HepG2 (cell line): ENCODE measurements around the gene ZNF513. TPM values are rescaled to one million over a fixed set of nuclear protein-coding genes. Genes with fewer than 3 reads are reported as not detected.

ENCODE experiments used
- AGO2 ChIP-seq: fragments of 200-400 bp; formaldehyde crosslinking; optimal IDR thresholded peaks from 2 replicates; pipeline ENCODE3; 2017; ENCODE audit warnings: mild to moderate bottlenecking, low read depth, low read length, moderate library complexity
- CHD2 ChIP-seq: IDR thresholded peaks from 2 replicates; pipeline ENCODE4 v1.6.1; 2011; ENCODE audit warnings: low read depth, low read length, improper control_type of control experiment
- FOSL2 ChIP-seq: sonication (generic); formaldehyde crosslinking; IDR thresholded peaks from 2 replicates; pipeline ENCODE4 v1.4.0; 2020; ENCODE audit warnings: missing genetic modification reagents
- FOXC1 ChIP-seq: sonication (generic); formaldehyde crosslinking; IDR thresholded peaks from 2 replicates; pipeline ENCODE4 v1.8.0; 2022; ENCODE audit warnings: mild to moderate bottlenecking, missing genetic modification reagents, borderline replicate concordance
- HMG20B ChIP-seq: conservative IDR thresholded peaks from 2 replicates; pipeline ENCODE4 v1.6.1; 2016; ENCODE audit warnings: missing genetic modification reagents, missing compliant biosample characterization
- HOXA5 ChIP-seq: sonication (generic); formaldehyde crosslinking; IDR thresholded peaks from 2 replicates; pipeline ENCODE4 v1.4.0; 2020; ENCODE audit warnings: missing genetic modification reagents
- IRF1 ChIP-seq: sonication (generic); formaldehyde crosslinking; IDR thresholded peaks from 2 replicates; pipeline ENCODE4 v1.4.0; 2020; ENCODE audit warnings: low read depth, mild to moderate bottlenecking, missing genetic modification reagents
- KLF16 ChIP-seq, 2 experiments: sonication (generic) in 1 of 2; formaldehyde crosslinking in 1 of 2; IDR thresholded peaks; 2 replicates each; pipeline versions ENCODE4 v1.6.1 to v1.8.0; 2016 to 2023; ENCODE audit warnings: missing genetic modification reagents in 2 of 2, missing compliant biosample characterization in 1 of 2
- KLF9 ChIP-seq: IDR thresholded peaks from 2 replicates; pipeline ENCODE4 v1.6.1; 2016; ENCODE audit warnings: low read depth
- KMT2A ChIP-seq: sonication (generic); formaldehyde crosslinking; IDR thresholded peaks from 2 replicates; pipeline ENCODE4 v1.4.0; 2020; ENCODE audit warnings: missing genetic modification reagents
- RAD21 ChIP-seq: fragments of 450-650 bp; formaldehyde crosslinking; IDR thresholded peaks from 2 replicates; pipeline ENCODE4 v1.5.0; 2020; ENCODE audit warnings: mild to moderate bottlenecking
- SCMH1 ChIP-seq: sonication (generic); formaldehyde crosslinking; IDR thresholded peaks from 2 replicates; pipeline ENCODE4 v1.9.0; 2021; ENCODE audit warnings: missing genetic modification reagents, mild to moderate bottlenecking, borderline replicate concordance
- SIX1 ChIP-seq: sonication (generic); formaldehyde crosslinking; IDR thresholded peaks from 2 replicates; pipeline ENCODE4 v1.4.0; 2020; ENCODE audit warnings: missing genetic modification reagents, borderline replicate concordance
- TCF12 ChIP-seq, 2 experiments: fragments of 450-650 bp in 1 of 2; sonication (generic) in 1 of 2; formaldehyde crosslinking in 1 of 2; IDR thresholded peaks; 2 replicates each; pipeline versions ENCODE4 v1.6.1 to v1.8.0; 2017 to 2022; ENCODE audit warnings: antibody characterized with exemption in 1 of 2, mild to moderate bottlenecking in 1 of 2, missing genetic modification reagents in 1 of 2, moderate library complexity in 1 of 2
- ZKSCAN1 ChIP-seq: fragments of 150-350 bp; IDR thresholded peaks from 2 replicates; pipeline ENCODE4 v1.6.1; 2014; ENCODE audit warnings: low read length
- ZMYM2 ChIP-seq: sonication (generic); formaldehyde crosslinking; IDR thresholded peaks from 2 replicates; pipeline ENCODE4 v1.8.0; 2022; ENCODE audit warnings: mild to moderate bottlenecking, missing genetic modification reagents
- ZNF276 ChIP-seq: sonication (generic); formaldehyde crosslinking; IDR thresholded peaks from 2 replicates; pipeline ENCODE4 v1.4.0; 2020; ENCODE audit warnings: mild to moderate bottlenecking, low read depth, missing genetic modification reagents
- ZNF552 ChIP-seq: sonication (generic); formaldehyde crosslinking; IDR thresholded peaks from 2 replicates; pipeline ENCODE4 v1.9.0; 2022; ENCODE audit warnings: missing genetic modification reagents, mild to moderate bottlenecking, borderline replicate concordance
- ZNF616 ChIP-seq: sonication (generic); formaldehyde crosslinking; IDR thresholded peaks from 2 replicates; pipeline ENCODE4 v1.5.0; 2020; ENCODE audit warnings: low read depth, mild to moderate bottlenecking, missing genetic modification reagents
- ZNF7 ChIP-seq: IDR thresholded peaks from 2 replicates; pipeline ENCODE4 v1.6.1; 2016; ENCODE audit warnings: missing biosample characterization, missing genetic modification reagents
- ZNF773 ChIP-seq: sonication (generic); formaldehyde crosslinking; IDR thresholded peaks from 2 replicates; pipeline ENCODE4 v1.4.0; 2020; ENCODE audit warnings: missing genetic modification reagents, borderline replicate concordance
- ZNF816 ChIP-seq: sonication (generic); formaldehyde crosslinking; IDR thresholded peaks from 2 replicates; pipeline ENCODE4 v1.8.0; 2022; ENCODE audit warnings: missing genetic modification reagents, mild to moderate bottlenecking, borderline replicate concordance
- ZNF83 ChIP-seq: sonication (generic); formaldehyde crosslinking; IDR thresholded peaks from 2 replicates; pipeline ENCODE4 v1.4.0; 2020; ENCODE audit warnings: missing genetic modification reagents, mild to moderate bottlenecking, borderline replicate concordance
- polyA plus RNA-seq, 8 experiments: library from polyadenylated mRNA; depleted of rRNA in 3 of 8; stranded (reverse) in 7 of 8; unstranded in 1 of 8; fragments of >200 nt; fragmentation: Illumina TruSeq in 4 of 8; extraction: Trizol in 4 of 8; gene quantifications; 2 replicates each; pipeline versions ENCODE4 v1.2.1 to v1.2.3, GENCODE V29; 2011 to 2016; ENCODE audit warnings: low read depth in 4 of 8, missing spikeins in 1 of 8, mixed read lengths in 1 of 8; ENCODE audit not compliant: insufficient read depth in 1 of 8
- total RNA-seq, 5 experiments: library from RNA; depleted of rRNA; stranded (reverse); fragments of >200 nt; fragmentation: Illumina TruSeq; extraction: Trizol; gene quantifications; 2 replicates each; pipeline ENCODE4 v1.2.3, GENCODE V29; 2016; ENCODE audit warnings: low read depth in 1 of 5
- TF ChIP-seq, protein P1 (sequence below): fragments of 450-650 bp; IDR thresholded peaks from 2 replicates; pipeline ENCODE4 v1.6.1; 2016
- TF ChIP-seq, protein P2 (sequence below): sonication (generic); formaldehyde crosslinking; IDR thresholded peaks from 2 replicates; pipeline ENCODE4 v1.8.0; 2022; ENCODE audit warnings: missing genetic modification reagents, mild to moderate bottlenecking, borderline replicate concordance

Gene ZNF513
- total and polyA plus RNA-seq, 2 of the 13 experiments (the other 11 are each of a cell fraction or from before 2014, with no cell fraction given), result 4.9 to 6.3 TPM

- TF ChIP-seq ZNF276, result peak; percentile 24; the same call in 1 of the 2 replicates
- TF ChIP-seq ZNF773, result peak; percentile 4; the same call in 1 of the 2 replicates
- 0 out of 2 replicates have a peak, but pooled peaks have one; percentile 37 for TF ChIP-seq CHD2
- no peak for TF ChIP-seq FOSL2 (CRISPR knock-in tag)
- TF ChIP-seq HOXA5 (CRISPR knock-in tag), result no peak
- 0 out of 2 replicates have a peak, but pooled peaks have one; percentile 48 for TF ChIP-seq IRF1
- TF ChIP-seq SCMH1 (CRISPR knock-in tag), result no peak
- TF ChIP-seq FOXC1 (CRISPR knock-in tag), result 0 out of 2 replicates have a peak, but pooled peaks have one; percentile 31
- no peak for TF ChIP-seq ZKSCAN1
- TF ChIP-seq SIX1 (CRISPR knock-in tag), result no peak
- peak in 1 of 2 experiments; percentile 32; a peak in 1 of 4 replicates for TF ChIP-seq KLF16 (CRISPR knock-in tag; IDR thresholded peaks at IDR 0.05)
- TF ChIP-seq KLF9 (CRISPR knock-in tag), result 0 out of 2 replicates have a peak, but pooled peaks have one; percentile 1
- TF ChIP-seq, protein P1, sequence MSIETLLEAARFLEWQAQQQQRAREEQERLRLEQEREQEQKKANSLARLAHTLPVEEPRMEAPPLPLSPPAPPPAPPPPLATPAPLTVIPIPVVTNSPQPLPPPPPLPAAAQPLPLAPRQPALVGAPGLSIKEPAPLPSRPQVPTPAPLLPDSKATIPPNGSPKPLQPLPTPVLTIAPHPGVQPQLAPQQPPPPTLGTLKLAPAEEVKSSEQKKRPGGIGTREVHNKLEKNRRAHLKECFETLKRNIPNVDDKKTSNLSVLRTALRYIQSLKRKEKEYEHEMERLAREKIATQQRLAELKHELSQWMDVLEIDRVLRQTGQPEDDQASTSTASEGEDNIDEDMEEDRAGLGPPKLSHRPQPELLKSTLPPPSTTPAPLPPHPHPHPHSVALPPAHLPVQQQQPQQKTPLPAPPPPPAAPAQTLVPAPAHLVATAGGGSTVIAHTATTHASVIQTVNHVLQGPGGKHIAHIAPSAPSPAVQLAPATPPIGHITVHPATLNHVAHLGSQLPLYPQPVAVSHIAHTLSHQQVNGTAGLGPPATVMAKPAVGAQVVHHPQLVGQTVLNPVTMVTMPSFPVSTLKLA, result peak; percentile 44
- no peak for TF ChIP-seq RAD21 (CRISPR knock-in tag)
- 0 out of 2 replicates have a peak, but pooled peaks have one; percentile 3 for TF ChIP-seq HMG20B (CRISPR knock-in tag)
- peak; percentile 21; the same call in 1 of the 2 replicates for TF ChIP-seq ZNF616 (CRISPR knock-in tag)
- TF ChIP-seq AGO2, result peak; percentile 86
- no peak for TF ChIP-seq ZNF7 (CRISPR knock-in tag)
- TF ChIP-seq, protein P2, sequence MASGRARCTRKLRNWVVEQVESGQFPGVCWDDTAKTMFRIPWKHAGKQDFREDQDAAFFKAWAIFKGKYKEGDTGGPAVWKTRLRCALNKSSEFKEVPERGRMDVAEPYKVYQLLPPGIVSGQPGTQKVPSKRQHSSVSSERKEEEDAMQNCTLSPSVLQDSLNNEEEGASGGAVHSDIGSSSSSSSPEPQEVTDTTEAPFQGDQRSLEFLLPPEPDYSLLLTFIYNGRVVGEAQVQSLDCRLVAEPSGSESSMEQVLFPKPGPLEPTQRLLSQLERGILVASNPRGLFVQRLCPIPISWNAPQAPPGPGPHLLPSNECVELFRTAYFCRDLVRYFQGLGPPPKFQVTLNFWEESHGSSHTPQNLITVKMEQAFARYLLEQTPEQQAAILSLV, result 0 out of 2 replicates have a peak, but pooled peaks have one; percentile 1
- peak; percentile 27; the same call in 1 of the 2 replicates for TF ChIP-seq ZNF552 (CRISPR knock-in tag)
- TF ChIP-seq ZNF83, result no peak
- TF ChIP-seq TCF12 (IDR thresholded peaks at IDR 0.05), result no peak
- no peak for TF ChIP-seq TCF12 (CRISPR knock-in tag; IDR thresholded peaks at IDR 0.05)
- no peak for TF ChIP-seq ZMYM2 (CRISPR knock-in tag)
- TF ChIP-seq ZNF816 (CRISPR knock-in tag), result peak; percentile 21; the same call in 1 of the 2 replicates
- TF ChIP-seq KMT2A (CRISPR knock-in tag), result no peak
These were observed 9.5 kb downstream of the ZNF513 start (continued) for GRCh38 chr2:27370816-27371620.
